C1 segment of cervical spinal cord (tissue), 14 donors: ENCODE data around the gene PAX6.

Experiments
- DNase-seq, 14 donors: peaks; one replicate each; lab custom pipeline; 2025; lab: John Stamatoyannopoulos, UW

Gene PAX6

DNA sequence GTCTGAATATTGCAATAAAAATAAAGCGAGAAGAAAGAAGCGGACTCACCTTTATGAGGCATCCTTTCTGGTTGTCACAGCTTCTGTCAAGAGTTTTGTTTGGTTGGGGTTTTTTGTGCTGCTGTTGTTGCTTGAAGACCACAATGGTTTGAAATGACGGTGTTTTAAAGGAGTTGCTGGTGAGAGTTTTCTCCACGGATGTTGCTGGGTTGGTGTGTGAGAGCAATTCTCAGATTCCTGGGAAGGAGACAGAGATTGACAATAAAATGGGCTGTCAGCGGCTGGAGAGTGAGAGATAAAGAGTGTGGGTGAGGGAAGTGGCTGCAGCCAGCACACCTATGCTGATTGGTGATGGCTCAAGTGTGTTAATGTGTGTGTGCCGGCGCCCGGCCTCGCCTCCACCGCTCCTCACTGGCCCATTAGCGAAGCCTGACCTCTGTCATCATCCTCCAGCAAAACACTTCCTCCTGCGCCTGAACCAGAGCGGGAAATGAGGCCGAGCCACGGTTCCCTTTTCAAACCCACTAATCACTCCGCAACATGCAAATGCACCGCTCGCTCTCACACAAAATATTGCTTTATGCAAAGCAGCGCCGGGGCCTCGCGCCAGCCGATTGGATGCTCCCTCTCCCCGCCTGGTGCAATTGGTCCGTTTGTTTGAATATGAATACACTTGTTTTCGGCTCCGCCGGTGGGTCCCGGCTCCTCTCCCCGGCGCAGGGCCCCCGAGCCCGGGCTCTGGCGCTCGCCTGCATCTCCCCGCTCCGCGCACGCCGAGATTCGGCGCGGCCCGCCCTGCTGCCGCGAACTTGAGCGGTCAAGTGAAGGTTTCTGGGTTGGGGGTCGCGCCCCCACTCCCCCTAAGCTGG is at the start of gene PAX6:
TSS of gene PAX6 (minus strand) at position 544 of the 869 bp plus-strand sequence. CDS start 4,911 bp downstream, outside the sequence.
- DNase-seq: peak in 11 of 14 donors; percentile 34 to 99 (median 80)

DNA sequence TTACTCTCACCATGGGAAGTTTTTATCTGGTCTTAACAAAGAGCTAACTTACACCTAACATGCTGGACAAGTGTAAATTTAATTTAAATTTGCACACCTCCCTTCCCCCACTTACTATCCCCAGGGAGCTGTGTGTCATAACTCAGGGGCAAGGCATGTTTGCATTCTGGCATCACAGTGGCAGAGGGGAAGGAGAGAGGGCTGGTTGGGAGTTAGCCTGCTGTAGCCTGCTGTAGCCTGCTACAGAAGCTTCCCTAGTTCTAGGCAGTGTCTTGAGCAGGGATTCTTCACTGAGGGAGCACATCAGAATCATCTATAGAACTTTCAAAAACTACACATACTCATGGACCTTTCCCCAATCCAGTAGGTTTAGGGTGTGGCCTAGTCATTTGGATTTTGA is 49.3 kb upstream of the PAX6 start:
- DNase-seq: no peak

DNA sequence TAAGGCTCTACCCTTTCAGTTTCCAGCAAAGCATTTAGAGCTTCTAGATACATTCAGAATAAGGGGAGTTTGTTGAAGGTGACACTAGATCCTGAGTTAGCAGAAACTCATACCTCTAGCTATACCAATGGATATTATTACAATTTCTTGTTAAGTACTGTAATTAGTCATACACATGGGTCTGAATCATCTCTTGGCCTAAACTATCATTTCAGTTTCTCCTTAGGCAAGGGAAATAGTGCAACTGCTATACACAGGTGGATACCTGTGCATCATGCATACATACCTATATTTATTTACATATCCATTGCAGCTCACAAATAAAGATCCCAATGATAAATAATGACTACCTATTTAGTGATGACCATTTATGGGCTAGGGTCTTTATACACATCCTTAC is 45.1 kb upstream of the PAX6 start:
- no peak for DNase-seq

DNA sequence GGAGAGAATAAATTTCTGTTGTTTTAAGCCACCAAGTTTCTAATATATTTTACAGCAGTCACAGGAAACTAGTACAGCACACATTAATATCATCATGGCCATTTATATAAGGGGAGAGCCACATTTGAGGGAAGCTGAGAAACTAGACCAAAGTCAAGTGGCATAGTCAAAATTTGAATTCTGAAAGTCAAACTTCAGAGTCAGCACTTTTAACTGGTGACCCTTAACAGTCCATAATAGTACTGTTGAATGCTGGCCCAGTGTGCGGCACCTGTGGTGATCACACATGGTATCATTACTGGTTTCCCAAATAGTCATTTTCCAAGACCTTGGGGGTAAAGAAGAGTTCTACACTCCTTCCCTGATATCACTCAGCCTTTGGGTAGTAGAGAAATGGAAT is 44.3 kb upstream of the PAX6 start:
- DNase-seq: no peak

DNA sequence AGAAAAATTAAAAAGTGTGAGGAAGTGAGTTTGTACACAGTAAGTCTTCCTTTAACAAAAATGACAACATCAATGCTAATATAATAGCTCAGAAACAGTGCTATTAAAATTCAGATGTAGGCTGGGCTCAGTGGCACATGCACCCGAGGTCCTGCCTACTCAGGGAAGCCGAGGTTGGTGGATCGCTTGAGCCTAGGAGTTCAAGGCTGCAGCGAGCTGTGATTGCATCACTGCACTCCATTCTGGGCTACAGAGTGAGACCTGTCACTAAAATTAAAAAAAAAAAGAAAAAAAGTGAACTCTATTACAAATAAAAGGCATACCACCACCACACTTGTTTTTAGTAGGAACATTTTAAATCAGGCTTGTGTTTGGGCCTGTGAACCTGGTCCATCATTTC is 39.2 kb upstream of the PAX6 start:
- no peak for DNase-seq

DNA sequence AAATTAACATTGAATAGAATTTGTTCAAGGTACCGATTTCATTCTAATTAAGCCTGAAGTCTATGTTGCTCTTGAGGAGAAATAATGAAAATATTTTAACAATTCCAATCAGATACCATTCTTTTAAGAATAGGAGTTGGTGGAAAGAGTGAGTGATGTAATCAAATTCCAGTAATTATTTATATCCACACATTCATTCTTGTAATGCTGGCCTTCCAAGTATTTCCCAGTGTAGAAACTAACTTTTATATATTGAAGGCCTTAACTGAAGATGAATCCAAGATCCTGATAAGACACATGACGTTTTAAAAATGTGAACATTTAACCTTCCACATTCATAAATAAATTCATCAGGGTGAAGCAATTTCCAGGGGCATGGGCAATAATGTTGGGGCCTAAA is 36.6 kb upstream of the PAX6 start:
- DNase-seq: no peak

DNA sequence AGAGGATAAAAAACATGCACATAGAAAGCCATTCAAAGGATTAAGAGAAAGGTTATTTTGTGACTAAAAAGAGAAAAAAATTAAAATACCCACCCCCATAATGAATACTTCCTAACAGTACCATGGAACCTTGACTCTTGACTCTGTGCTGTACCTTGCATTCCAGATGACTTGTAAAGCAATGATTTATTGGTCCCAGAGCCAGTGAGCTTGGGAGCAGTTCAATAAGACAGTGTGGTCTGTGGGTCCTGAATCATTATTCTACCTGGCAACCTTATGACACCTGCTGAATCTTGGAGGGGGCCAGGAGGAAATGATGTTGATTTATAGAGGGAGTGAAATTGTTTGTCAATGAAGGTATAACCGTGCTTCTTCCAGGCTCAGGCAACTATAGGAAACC is 34.2 kb upstream of the PAX6 start:
- DNase-seq: no peak

DNA sequence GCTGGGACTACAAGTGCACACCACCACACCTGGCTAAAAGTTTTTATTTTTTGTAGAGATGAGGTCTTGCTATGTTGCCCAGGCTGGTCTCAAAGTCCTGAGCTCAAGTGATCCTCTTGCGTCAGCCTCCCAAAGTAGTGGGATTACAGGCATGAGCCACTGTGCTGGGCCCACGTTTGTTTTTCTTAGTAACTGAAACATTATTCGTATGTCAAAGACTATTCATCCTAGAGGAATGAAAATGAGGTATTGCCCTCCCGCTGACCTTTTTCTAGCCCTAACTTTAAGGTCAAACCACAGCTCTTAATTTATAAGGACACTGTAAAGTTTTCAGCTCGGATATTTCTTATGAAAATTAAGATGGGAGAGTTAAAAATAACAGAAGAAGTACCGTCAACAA is 33.2 kb upstream of the PAX6 start:
- no peak for DNase-seq

DNA sequence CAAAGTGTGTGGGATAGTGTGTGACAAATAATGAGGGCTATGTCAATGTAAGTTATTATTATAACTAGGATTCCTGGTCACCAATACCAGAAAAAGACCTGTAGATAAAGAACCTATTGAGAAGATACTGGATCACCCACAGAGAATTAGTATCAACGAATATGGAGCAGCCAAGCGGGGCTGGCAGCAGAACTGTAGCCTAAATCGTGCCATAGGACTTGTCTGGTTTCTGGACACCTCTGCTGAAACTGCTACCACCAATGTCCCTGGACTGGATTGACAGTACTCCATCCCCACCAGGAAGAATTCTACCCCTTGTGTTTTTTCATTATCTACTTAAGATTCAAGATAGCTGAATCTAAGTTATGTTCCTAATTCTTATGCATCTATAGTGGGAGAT is 30.3 kb upstream of the PAX6 start:
- DNase-seq: no peak

DNA sequence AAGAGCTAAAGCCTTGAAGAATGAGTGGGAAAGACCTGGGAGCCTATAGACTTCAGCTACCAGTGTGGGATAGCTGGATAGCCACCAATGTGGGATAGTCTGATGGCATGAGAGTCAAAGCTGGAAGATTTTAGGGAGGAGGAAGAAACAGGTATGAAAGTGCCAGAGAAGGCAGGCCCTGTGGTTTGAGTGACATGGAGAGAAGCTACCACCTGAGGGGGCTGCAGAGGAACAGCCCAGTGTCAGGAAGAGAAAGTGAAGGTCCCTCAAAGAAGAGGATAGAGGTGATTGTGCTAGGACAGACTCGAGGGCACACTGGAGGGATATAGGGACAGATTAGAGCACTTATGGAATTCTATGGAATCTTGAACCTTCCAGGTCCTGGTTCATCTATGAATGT is 23.1 kb upstream of the PAX6 start:
- DNase-seq: no peak

DNA sequence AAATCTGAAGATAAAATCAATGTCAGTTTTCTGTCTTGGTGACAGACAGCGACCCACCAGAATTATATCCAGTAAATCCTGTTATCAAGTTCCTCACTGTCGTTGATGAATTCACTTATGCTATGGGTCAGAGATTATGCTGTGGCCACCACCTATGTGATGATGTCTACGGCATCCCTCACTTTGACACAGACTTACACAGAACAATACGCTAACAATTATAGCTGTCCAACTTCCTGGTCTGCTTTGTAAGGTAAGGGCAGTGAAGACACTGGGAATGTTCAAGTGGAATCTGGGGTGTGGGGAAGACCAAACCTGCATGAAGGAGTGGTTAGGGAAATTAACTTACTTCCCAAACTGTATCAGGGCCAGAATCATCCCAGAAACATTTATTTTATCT is 19.3 kb upstream of the PAX6 start:
- no peak for DNase-seq

DNA sequence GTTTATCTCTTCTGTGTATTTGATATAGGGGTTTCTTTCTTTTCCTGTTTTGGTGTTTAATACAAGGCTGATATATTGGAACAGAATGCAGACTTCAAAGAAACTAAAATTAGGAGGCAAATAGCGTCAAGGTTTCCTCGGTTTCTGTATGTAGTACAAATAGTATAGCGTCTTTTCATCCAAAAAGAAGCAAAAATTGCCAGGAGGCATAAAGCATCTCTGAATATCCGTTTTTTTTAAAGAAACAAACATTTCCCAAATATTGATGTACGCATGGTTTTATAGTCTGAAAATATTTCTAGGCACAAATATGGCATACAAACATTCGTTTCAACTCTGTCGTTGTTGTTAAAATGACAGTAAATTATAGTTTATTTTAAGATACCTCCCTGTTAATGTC is 17.1 kb upstream of the PAX6 start:
- no peak for DNase-seq

DNA sequence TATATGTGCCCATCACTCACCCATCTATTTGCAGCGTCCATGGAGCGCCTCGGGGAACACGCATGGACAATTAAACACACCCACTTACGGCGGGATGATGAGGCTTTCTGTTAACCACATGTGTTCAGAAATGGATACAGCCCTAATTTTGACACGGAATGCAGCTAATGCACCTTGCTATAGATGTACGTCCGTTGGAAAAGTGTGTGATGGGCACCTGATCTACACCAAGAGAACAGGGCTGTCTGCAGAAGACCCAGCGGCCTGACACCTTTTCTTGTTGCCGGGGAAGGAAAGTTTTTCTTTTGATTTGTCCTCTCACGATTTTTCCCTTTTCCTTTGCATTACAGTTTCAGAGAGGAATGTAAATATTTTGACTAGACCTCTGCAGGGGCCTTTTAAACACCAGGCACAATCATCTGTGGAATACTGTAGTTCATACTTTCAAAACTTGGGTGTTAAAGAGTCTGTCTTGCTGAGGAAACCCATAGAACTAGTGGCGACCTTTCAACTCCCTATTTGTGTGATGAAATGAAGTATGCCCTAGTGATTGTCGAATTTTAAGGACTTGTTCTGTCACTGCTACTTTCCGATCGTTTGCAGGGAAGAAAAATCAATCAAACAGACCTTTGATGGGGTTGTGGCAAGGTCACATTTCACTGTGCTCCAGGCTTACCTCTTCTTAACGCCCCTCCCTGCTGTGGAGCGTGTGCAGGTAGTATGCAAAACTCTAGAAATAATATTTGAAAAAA is 16.5 kb upstream of the PAX6 start:
- DNase-seq: no peak

DNA sequence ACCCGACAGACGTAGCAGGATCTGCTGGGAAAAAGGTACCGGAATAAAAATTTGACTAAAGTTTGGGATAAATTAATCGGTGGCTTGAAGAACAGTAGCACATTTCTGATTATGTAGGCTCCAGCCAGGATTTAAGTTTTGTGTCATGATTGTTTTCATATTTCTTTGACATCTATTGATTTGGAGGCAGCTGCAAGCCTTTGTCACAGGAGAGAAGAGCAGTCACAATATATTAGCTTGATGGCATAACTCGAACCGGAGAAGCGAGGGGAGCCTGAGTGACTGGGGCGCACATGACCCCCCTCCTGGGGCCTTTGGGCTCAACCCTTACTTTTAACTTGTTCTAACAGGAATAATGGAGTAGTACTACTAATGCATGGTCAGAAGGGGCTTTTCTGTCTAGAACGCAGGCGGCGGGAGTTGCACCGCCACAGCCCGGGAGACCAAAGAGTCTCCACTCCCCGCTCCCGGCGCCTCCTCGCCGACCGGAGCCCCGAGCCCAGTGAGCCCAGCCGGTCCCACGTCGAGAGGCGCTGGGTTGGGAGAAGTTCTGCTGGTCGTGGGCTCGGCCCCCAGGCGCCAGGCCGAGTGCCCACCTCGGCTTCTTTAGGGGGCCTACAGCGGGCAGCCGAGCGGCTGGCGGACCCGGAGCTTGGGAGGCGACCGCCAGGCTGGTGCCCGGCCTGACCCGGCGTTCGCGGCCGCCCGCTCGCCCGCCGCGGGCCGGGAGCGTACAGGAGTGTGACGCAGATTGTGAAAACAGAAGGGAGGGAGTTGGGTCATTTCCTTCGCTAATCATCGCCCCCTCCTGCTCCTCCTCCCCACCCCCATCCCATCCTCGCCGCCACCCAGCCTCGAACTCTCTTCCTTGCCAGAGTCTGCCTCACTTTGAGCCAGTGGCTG is 15.7 kb upstream of the PAX6 start:
- DNase-seq: peak in 1 of 14 donors; percentile 62

DNA sequence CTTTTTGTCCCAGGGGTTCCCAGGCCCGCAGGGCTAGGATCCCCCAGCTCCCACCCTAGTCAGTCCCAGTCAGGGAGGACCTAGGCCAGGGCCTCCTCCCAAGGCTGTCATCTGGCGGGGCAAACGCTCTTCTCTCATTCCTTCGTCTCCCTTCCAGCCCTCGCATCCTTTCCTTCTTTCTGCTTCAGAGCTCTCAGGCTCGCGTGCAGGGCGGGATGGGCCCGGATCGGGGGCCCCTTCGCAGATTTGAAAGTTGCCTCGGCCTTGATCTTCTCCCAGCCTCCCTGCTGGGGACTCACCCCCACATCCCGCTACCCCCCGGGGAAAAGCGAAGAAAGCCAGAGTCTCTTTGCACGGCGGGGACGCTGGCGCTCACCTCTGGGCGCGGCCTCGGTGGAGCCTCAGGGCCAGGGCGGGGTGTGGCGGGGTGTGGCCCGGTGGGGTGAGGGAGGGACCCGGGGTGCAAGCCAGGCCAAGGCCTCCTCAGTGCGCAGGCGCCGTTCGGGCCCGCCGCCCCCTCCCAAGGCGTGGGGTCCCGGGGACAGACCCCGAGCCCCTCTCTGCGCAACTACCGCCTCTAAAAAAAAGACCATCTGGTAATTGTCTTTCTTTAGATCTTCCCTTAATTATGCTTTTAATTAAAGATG is 14.8 kb upstream of the PAX6 start:
- DNase-seq: peak in 1 of 14 donors; percentile 28

DNA sequence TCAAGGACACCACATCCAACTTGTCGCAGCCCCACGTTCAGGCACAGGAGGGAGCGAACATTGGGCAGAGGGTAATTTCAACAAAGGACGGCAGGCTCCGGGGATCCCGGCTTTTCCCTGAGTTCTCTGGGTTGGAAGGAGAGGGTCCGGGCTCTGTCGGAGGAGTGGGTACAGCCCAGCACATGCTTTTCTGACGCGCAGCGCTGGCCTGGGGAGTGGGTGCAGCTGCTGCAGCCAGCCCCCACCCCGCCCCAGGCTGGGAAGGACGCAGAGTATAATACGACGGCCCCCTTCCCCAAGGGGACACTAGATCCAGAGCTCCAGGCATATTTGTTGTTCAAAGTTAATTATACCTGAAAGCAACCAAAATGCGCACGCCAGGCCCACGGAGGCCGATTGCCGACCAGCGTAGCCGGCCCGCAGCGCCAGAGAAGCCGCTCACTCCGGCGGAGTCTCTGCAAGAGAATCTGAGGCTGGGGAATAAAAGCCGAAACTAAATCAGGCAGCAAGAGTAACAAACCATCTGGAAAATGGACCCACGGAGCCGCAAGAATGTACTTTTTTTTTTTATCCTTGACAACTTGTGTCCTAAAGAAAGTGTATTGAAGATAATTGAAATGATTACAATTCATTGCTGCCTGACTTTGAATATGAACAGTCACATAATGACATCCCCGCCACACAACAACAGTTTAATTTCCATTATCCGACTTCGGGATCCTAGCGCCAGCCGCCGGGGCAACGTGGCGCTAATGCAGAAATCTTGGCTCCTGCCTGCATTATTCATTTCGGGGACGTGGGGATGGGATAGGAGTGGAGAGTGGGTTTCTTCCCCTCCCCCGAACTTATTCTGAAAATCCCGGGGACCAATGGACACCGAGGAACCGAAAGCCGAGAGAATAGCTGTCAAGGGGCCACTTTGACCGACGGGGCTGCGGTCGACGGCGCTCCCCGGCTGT is 14.0 kb upstream of the PAX6 start:
- no peak for DNase-seq

DNA sequence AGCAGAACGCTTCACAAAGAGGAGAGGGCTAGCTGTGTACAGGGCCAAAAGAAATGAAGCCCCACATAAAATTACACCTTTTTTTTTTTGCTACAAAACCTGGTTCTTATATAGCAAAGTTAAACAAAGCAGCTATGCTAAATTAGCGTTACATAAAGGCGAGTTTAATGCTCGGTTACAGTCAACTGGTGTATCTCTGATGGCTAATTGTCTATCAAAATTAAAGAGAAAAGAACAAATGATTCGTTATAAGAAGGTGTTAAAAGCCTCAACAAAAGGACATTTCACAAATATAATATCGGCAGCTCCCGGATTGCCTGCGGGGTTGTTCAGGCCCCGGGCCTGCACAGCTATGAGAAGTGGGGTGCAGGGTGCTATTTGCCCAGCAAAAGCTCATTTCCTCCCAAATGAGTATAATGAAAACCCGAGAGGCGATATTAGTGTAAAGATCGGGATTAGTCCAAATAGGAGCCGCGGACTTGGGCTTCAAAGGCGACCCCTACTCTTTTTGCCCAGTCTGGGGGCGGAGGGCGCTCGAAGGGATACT is 13.3 kb upstream of the PAX6 start:
- no peak for DNase-seq

DNA sequence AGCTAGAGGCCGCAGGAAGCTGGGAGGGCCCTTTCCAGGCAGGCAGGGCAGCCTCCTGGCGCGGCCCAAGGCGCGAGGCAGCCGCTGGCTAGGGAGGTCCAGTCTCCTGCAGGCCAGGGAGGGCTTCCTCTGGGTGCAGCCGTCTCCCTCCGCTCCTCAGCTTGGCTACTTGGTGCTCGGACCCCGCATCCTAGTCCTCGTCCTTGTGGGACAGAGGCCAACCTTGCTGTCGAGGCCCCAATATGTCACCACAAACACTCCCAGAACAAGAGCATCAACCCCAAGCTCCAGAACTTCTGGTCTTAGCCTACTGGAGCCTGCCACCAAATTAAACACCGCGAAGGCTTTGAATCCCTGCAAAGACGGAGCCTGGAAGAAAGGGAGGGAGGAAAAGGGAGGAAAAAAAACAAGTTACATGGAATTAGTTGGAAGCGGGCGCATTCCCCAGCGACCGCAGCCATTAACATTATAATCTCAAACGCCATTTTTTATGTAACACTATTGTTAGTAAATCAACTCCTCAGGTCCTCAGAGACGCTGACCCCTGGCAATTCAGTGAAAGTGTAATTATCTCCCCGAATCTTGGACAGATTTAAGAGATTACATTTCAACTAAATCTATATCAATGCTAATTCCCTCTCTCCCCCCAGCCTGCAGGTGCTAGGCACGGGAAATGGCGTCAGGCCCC is 12.7 kb upstream of the PAX6 start:
- no peak for DNase-seq

DNA sequence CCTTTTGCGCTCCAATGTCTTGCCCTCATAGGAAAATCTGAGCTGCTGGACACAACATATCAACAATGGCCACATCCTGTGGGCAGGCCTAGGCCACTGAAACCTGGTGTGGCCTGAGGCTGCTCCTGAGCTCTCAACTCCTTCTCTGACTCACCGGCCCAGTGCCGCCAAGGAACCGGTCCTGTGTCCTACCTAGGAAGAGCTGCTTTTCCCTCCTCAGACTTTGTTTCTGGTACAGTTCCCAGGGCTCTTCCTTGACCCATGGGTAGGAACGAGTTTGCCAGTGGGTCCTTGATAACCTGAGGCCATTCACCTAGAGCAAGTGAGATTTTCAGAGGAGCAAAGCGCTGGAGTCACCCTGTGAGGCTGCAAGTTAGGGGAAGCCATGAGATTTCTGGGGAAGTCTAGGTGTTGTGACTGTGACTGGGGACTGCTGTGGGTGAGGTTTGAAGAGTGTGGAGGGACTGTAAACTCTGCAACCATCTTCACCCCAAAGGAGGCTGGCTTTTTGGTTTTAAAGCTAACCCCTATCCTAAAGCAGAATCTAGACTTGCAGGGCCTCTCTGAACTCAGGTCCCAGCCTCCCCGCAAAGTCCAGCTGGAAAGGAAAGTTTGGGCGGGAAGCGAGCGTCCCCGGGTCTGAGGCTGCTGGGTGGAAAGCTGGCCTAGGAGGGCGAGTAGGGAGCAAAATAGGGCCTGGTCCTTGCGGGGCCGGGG is 12.0 kb upstream of the PAX6 start:
- DNase-seq: no peak
